ENCODE data around the gene SLC27A6. TPM values are rescaled to one million over a fixed set of nuclear protein-coding genes. Genes with fewer than 3 reads are reported as not detected.

SLC27A6 gene
- total and polyA plus RNA-seq, 10 donors: 0.06 to 1.2 (median 0.35) TPM; not detected in 6

- Histone ChIP-seq H3K36me3 (no peaks in the 10 kb centered on the region), H3K27ac (no peak overlapping the region), H3K27me3 (replicated peaks in 1 of 7) (no peaks in the 10 kb centered on the region), H3K4me1 (no peaks in the 10 kb centered on the region), H3K4me3 (no peak overlapping the region), H3K9me3 (no peaks in the 10 kb centered on the region)
- DNase-seq: no peak
- no peak for TF ChIP-seq POLR2A (IDR thresholded peaks at IDR 0.05)
- TF ChIP-seq POLR2AphosphoS5 (IDR thresholded peaks at IDR 0.05): no peak
- TF ChIP-seq CTCF (IDR thresholded peaks at IDR 0.05 in 8 of 11, conservative IDR thresholded peaks at IDR 0.05 in 3 of 11): no peak
- 67 to 85% (median 75%) methylated on average over 4 of the region's 4 CpGs for WGBS, 5 donors
- intact Hi-C loops (cut with DNase I; ENCODE audit: low total_unique reads): no loop called here
Observed at GRCh38 chr5:129051283-129051682, 86.0 kb downstream of the SLC27A6 start.

GRCh38 chr5:129053438-129053837 is 88.2 kb downstream of the SLC27A6 start:
- TF ChIP-seq CTCF (IDR thresholded peaks at IDR 0.05 in 8 of 11, conservative IDR thresholded peaks at IDR 0.05 in 3 of 11): no peak
- TF ChIP-seq POLR2A (IDR thresholded peaks at IDR 0.05): no peak
- no peak for TF ChIP-seq POLR2AphosphoS5 (IDR thresholded peaks at IDR 0.05)
- no peak for DNase-seq
- Histone ChIP-seq H3K27me3 (replicated peaks in 1 of 7) (no peaks in the 10 kb centered on the region), H3K9me3 (peaks cover 0 to 7% (median 1%) of the 10 kb centered on the region in 8 donors), H3K4me1 (no peaks in the 10 kb centered on the region), H3K36me3 (no peaks in the 10 kb centered on the region), H3K27ac (no peak overlapping the region), H3K4me3 (no peak overlapping the region)
- intact Hi-C loops (cut with DNase I; ENCODE audit: low total_unique reads): no loop called here

GRCh38 chr5:129057329-129057728 is 92.0 kb downstream of the SLC27A6 start:
- 77 to 93% (median 78%) methylated on average over 3 of the region's 3 CpGs for WGBS, 5 donors
- Histone ChIP-seq H3K27ac (no peak overlapping the region), H3K9me3 (peaks cover 0 to 7% (median 1%) of the 10 kb centered on the region in 8 donors), H3K36me3 (no peaks in the 10 kb centered on the region), H3K4me1 (no peaks in the 10 kb centered on the region), H3K4me3 (no peak overlapping the region), H3K27me3 (replicated peaks in 1 of 7) (no peaks in the 10 kb centered on the region)
- intact Hi-C loops (cut with DNase I; ENCODE audit: low total_unique reads): no loop called here
- DNase-seq: no peak
- TF ChIP-seq POLR2AphosphoS5 (IDR thresholded peaks at IDR 0.05) (no peak), CTCF (IDR thresholded peaks at IDR 0.05 in 8 of 11, conservative IDR thresholded peaks at IDR 0.05 in 3 of 11) (no peak), POLR2A (IDR thresholded peaks at IDR 0.05) (no peak)

GRCh38 chr5:129061849-129062248 is 96.6 kb downstream of the SLC27A6 start:
- WGBS, 5 donors: 56 to 82% (median 66%) methylated on average over 2 of the region's 2 CpGs
- peaks cover 0 to 7% (median 1%) of the 10 kb centered on the region in 8 donors for H3K9me3 ChIP-seq
- DNase-seq: no peak
- intact Hi-C loops (cut with DNase I; ENCODE audit: low total_unique reads): no loop called here
- no peaks in the 10 kb centered on the region for H3K36me3 ChIP-seq
- H3K4me1 ChIP-seq: no peaks in the 10 kb centered on the region
- H3K27me3 ChIP-seq (replicated peaks in 1 of 7): no peaks in the 10 kb centered on the region
- no peak overlapping the region for H3K4me3 ChIP-seq
- no peak for TF ChIP-seq POLR2A (IDR thresholded peaks at IDR 0.05)
- H3K27ac ChIP-seq: no peak overlapping the region
